GM19023 (cell line): ENCODE measurements around the gene UGT1A9.
"Not testable (repeated sequence)": the region's sequence is repeated elsewhere in the genome, so short reads cannot be mapped to it uniquely, and the experiment has no call there.

Experiments
- ATAC-seq: cut with Tn5 transposase; IDR thresholded peaks from one replicate; pipeline ENCODE4 v1.9.1; 2021; ENCODE audit warnings: mild to moderate bottlenecking, moderate library complexity; ENCODE audit not compliant: unreplicated experiment

The UGT1A9 gene

GRCh38 chr2:233671290-233672161, at the start of gene UGT1A9:
Gene UGT1A9 (plus strand): TSS chr2:233671898. CDS start chr2:233671935, 37 bp downstream.
- ATAC-seq = no peak

GRCh38 chr2:233627331-233628025, 44.2 kb upstream of the UGT1A9 start:
- ATAC-seq = no peak

GRCh38 chr2:233636306-233636705, 35.4 kb upstream of the UGT1A9 start, which contains the start of gene UGT1A10:
Gene UGT1A10 (plus strand): TSS chr2:233636448. CDS start chr2:233636523, 75 bp downstream.
- ATAC-seq = not testable (repeated sequence)

GRCh38 chr2:233638836-233639235, 32.9 kb upstream of the UGT1A9 start:
- no peak for ATAC-seq

GRCh38 chr2:233639860-233640259, 31.8 kb upstream of the UGT1A9 start:
- ATAC-seq = no peak

GRCh38 chr2:233643128-233643527, 28.6 kb upstream of the UGT1A9 start:
- ATAC-seq = no peak

- not testable (repeated sequence) for ATAC-seq
Observed at GRCh38 chr2:233646033-233646432, 25.7 kb upstream of the UGT1A9 start.

- no peak for ATAC-seq
Observed at GRCh38 chr2:233650981-233651380, 20.7 kb upstream of the UGT1A9 start.

- ATAC-seq = no peak
Observed at GRCh38 chr2:233651430-233651829, 20.3 kb upstream of the UGT1A9 start.

GRCh38 chr2:233654501-233654900, 17.2 kb upstream of the UGT1A9 start:
- no peak for ATAC-seq

- ATAC-seq = no peak
Observed at GRCh38 chr2:233655043-233655442, 16.7 kb upstream of the UGT1A9 start.

GRCh38 chr2:233655943-233656342, 15.8 kb upstream of the UGT1A9 start:
- ATAC-seq = not testable (repeated sequence)

- no peak for ATAC-seq
Observed at GRCh38 chr2:233656443-233656842, 15.3 kb upstream of the UGT1A9 start.

- no peak for ATAC-seq
Observed at GRCh38 chr2:233658610-233659009, 13.1 kb upstream of the UGT1A9 start.

GRCh38 chr2:233663911-233664310, 7.8 kb upstream of the UGT1A9 start:
- no peak for ATAC-seq

GRCh38 chr2:233668605-233669260, 3.0 kb upstream of the UGT1A9 start:
- ATAC-seq = no peak

GRCh38 chr2:233672886-233673285, 1.2 kb downstream of the UGT1A9 start:
- no peak for ATAC-seq

- no peak for ATAC-seq
Observed at GRCh38 chr2:233673896-233674295, 2.2 kb downstream of the UGT1A9 start.

GRCh38 chr2:233674314-233674713, 2.6 kb downstream of the UGT1A9 start:
- ATAC-seq = no peak

GRCh38 chr2:233674995-233675394, 3.3 kb downstream of the UGT1A9 start:
- no peak for ATAC-seq

- ATAC-seq = no peak
Observed at GRCh38 chr2:233676046-233676445, 4.3 kb downstream of the UGT1A9 start.
